ENCODE results near the gene TRAK2.

- TF ChIP-seq, protein P1, sequence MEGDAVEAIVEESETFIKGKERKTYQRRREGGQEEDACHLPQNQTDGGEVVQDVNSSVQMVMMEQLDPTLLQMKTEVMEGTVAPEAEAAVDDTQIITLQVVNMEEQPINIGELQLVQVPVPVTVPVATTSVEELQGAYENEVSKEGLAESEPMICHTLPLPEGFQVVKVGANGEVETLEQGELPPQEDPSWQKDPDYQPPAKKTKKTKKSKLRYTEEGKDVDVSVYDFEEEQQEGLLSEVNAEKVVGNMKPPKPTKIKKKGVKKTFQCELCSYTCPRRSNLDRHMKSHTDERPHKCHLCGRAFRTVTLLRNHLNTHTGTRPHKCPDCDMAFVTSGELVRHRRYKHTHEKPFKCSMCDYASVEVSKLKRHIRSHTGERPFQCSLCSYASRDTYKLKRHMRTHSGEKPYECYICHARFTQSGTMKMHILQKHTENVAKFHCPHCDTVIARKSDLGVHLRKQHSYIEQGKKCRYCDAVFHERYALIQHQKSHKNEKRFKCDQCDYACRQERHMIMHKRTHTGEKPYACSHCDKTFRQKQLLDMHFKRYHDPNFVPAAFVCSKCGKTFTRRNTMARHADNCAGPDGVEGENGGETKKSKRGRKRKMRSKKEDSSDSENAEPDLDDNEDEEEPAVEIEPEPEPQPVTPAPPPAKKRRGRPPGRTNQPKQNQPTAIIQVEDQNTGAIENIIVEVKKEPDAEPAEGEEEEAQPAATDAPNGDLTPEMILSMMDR (conservative IDR thresholded peaks at IDR 0.05 in 1 of 2, IDR thresholded peaks at IDR 0.05 in 1 of 2; ENCODE audit: extremely low read depth in 1 of 2, insufficient read depth in 1 of 2, low read depth in 1 of 2, low read length in 2 of 2), result no peak
- no peak for TF ChIP-seq EZH2 (IDR thresholded peaks at IDR 0.05; ENCODE audit: borderline replicate concordance, low read length)
Measured at GRCh38 chr2:201357221-201357620, 94.0 kb downstream of the TRAK2 start, which contains the start of gene FLACC1.

All from mammary epithelial cell (primary cell).